ELR (cell line): ENCODE results near the gene CUTC.
"Not testable (repeated sequence)": the region's sequence is repeated elsewhere in the genome, so short reads cannot be mapped to it uniquely, and the experiment has no call there.

Experiments used
- DNase-seq: peaks from one replicate; pipeline ENCODE4 v3.0.0-alpha.2; 2015; ENCODE audit warnings: low read depth

CUTC gene

GRCh38 chr10:99742701-99743100 is 10.7 kb downstream of the CUTC start:
- DNase-seq, result peak; percentile 58

- DNase-seq, result no peak
Measured at GRCh38 chr10:99743841-99744240, 11.8 kb downstream of the CUTC start.

- DNase-seq, result not testable (repeated sequence)
Measured at GRCh38 chr10:99746166-99746565, 14.1 kb downstream of the CUTC start.

- no peak for DNase-seq
Measured at GRCh38 chr10:99748823-99749451, 16.9 kb downstream of the CUTC start.

DNA sequence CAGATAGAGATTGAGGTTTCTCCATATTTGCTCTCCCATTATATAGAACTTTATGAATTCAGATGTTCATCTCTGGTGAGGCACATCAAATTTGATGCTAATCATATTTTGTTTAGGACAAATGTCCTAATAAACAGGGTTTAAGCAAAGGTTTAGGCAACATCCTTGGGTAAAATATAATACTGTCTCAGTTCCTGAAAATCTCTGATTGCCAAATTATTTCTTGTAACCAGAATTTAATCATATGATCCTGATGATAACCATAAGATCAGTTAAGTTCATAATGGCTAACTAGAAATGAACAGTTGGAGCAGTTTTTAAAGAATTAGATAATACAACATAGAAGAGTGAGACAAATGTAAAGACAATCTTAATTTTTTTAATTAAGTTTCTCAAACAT is 18.6 kb downstream of the CUTC start:
- no peak for DNase-seq

DNA sequence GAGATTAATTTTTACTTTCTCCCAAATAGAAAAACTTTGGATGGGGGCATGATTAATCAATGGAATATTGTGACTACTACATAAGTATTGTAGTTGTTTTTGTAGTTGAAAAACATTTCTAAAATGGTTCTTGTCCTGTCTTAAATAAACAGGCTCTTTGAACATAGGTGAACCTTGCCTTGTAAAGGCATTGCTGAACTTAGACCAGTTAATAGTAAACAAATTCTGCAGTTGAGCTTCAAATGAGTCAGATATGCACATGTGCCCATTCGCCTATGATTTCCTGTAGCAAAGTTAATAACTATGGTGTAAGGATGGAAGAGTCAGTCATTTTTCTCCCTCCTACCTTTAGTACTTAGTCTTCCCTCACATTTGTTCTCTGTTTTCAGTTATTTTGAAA is 22.6 kb downstream of the CUTC start:
- DNase-seq, result peak; percentile 74

GRCh38 chr10:99756159-99756558 is 24.1 kb downstream of the CUTC start:
- no peak for DNase-seq

GRCh38 chr10:99758211-99758891 is 26.3 kb downstream of the CUTC start:
- DNase-seq, result no peak

GRCh38 chr10:99760321-99760720 is 28.3 kb downstream of the CUTC start:
- no peak for DNase-seq

DNA sequence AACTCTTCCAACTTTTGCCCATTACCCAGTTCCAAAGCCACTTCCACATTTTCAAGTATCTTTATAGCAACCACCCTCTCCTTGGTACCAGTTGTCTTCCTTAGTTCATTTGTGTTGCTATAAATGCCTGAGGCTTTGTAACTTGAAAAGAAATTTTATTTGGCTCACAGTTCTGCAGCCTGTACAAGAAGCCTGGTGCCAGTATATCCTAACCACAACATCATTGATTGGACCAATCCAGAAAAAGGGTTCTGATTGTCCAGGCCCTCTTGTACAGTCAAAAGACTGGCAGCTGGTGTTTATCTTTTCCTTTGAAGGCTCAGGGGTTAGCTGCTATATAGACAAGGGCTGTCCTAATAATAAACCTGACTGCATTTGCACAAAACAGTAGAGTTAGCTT is 29.3 kb downstream of the CUTC start:
- DNase-seq, result no peak

DNA sequence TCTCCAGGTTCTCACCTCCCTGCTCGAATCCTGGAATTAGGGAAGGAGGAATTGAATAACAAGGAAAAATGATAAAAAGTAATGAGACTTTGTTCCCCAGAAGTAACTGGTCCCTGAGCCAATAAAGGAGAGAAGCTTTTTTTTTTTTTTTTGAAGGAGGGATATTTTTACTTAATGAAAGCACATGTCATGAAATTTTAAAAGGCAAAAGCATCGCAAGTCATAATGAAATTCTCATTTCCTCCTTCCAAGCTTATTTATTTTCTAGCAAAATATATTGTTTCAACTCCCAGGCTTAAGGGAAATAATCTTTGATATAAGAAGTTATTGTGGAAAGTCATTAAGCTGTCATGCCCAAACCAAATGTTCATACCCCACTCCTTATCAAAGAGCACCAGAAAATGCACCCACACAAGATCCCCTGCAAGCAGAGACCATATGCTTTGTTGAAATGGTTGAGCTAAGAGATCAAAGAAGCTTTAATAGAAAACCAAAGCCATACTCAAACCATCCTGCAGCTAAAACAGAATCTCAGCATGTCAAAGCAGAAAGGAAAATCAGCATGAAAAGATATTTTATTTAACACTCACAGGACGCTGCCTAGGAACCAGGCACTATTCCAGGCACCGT is 33.8 kb downstream of the CUTC start:
- DNase-seq, result no peak

- no peak for DNase-seq
Measured at GRCh38 chr10:99766302-99766681, 34.3 kb downstream of the CUTC start.

DNA sequence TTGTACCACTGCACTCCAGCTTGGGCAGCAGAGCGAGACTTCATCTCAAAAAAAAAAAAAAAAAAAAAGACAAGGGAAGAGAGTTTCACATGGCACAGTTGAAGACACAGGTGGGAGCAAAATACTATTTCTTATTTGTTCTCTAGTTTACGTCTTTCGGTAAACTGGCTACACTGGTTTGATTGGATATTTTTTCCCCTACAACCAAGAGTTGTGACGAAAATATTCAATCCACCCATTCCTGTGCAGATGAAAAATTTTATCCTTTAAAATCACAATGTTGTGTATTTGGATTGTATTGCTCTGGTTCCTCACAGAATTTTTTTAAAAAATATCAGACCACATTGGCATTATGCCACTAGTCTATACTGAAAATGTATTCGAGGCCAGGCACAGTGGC is 35.9 kb downstream of the CUTC start:
- DNase-seq, result no peak

DNA sequence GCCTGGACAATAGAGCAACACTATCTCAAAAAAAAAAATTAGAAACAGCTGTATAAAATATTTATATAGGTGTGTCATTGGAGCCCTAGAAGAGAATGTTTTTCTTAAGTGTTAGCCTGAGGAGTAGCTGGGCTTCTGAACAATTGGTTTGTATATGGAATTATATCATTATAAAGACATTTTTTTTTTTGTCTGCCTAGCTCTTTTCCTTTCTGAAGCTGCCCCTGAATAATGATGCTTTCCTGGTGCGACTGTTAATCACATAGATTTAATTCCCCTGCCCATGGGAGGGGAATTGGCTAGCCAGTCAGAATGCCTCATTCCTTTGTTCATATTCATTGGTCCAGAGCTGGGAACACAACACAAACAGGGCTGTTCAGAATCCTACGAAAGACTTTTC is 36.5 kb downstream of the CUTC start:
- no peak for DNase-seq

- no peak for DNase-seq
Measured at GRCh38 chr10:99769706-99770105, 37.7 kb downstream of the CUTC start.

DNA sequence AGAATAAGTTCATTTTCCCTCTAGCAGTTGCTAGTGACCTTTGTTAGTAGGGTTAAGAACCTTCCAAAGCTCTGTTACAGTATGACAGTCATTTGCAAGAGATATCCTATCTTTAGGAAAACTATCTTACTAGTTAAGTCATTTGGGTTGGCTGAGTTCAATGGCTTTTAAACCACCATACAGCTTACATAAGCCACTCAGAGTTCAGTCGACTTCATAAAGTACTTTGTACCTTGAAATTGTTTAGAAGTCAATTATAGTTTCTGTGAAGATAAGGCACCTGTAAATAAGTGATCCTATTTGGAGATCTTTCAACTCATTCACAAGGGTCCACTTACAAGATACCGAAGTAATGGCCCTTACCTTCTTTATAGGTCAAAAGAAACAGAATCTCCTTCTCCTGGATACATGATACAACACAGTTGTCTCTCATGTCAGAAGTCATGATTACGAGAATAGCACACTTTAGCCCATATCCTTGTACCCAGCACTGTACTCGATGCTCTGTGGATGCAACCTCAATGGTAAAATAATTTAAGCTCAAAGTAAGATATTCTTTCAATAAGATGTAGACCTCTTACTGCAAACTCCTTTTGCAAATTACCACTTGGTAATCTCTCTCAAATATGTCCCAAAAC is 38.5 kb downstream of the CUTC start:
- DNase-seq, result no peak

- DNase-seq, result peak; percentile 95
Measured at GRCh38 chr10:99775850-99776249, 43.8 kb downstream of the CUTC start.

GRCh38 chr10:99777918-99778714 is 46.1 kb downstream of the CUTC start:
- DNase-seq, result peak; percentile 49

- peak; percentile 93 for DNase-seq
Measured at GRCh38 chr10:99779335-99779734, 47.3 kb downstream of the CUTC start.

DNA sequence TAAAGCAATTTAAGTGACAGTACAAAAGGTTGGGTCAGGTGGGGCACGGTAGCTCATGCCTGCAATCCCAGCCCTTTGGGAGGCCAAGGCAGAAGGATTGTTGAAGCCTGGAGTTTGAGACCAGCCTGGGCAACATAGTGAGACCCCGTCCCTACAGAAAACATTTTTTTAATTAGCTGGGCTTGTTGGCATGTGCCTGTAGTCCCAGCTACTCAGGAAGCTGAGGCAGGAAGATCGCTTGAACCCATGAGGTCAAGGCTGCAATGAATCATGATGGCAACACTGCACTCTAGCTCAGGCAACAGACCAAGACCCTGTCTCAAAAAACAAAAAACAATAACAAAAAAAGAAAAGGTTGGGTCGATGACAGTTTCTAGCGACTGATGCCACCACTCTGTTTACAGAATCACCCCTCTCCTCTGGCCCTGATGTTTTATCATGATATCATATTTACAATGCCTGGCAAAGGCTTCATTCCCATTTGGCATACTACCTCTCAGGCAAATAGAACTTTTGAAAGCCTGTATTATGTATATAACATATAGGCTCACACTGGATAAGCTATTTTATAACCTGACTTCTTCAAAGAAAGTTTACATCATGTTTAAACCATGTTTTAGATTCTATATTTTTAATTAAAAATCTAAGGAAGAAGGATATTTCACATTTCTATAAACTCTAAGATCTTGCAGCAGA is 49.8 kb downstream of the CUTC start:
- DNase-seq, result no peak

- DNase-seq, result no peak
Measured at GRCh38 chr10:99782447-99783286, 50.6 kb downstream of the CUTC start, which contains the start of gene ABCC2. Gene ABCC2 (plus strand): TSS chr10:99782640. CDS start chr10:99782845, 205 bp downstream.
